ENCODE measurements around the gene MON1A.
A peak's percentile ranks its signal among the peaks of the same experiment; 100 is the strongest.

The MON1A gene

DNA sequence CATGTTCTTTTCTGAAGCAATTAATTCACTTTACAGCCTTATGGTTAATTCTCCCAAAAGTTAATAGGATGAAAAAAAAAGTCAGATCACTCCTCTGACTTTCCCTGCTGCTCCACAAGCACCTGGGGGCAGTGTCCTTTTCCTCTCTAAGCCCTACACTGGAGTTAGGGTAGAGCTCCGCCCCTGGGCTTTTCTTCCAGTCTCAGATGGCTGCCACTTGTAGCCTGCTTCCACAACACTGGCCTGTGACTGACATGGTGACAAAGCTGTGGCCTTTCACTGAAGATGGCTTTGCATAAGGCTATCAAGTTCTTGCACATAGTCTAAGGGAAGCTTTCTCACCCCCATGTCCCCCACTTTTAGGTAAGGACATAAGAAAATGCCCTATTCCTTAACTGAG is 1.3 kb upstream of the MON1A start:
- Histone ChIP-seq H2AFZ (ENCODE audit: low read depth) (no peak overlapping the region), H3K4me3 (IDR thresholded peaks at IDR 0.05; ENCODE audit: insufficient read depth, low read depth, low read length) (no peak overlapping the region), H3K9ac (no peak overlapping the region), H3K4me1 (ENCODE audit: low read depth, poor library complexity, severe bottlenecking) (peaks cover 19% of the 10 kb centered on the region), H3K27ac (no peak overlapping the region), H3K79me2 (ENCODE audit: insufficient read depth, low read depth) (no peaks in the 10 kb centered on the region), H3K36me3 (ENCODE audit: insufficient read depth) (no peaks in the 10 kb centered on the region), H4K20me1 (ENCODE audit: insufficient read depth) (no peaks in the 10 kb centered on the region), H3K4me2 (no peak overlapping the region), H3K27me3 (ENCODE audit: insufficient read depth, low read depth) (no peaks in the 10 kb centered on the region)
- TF ChIP-seq, protein P1, sequence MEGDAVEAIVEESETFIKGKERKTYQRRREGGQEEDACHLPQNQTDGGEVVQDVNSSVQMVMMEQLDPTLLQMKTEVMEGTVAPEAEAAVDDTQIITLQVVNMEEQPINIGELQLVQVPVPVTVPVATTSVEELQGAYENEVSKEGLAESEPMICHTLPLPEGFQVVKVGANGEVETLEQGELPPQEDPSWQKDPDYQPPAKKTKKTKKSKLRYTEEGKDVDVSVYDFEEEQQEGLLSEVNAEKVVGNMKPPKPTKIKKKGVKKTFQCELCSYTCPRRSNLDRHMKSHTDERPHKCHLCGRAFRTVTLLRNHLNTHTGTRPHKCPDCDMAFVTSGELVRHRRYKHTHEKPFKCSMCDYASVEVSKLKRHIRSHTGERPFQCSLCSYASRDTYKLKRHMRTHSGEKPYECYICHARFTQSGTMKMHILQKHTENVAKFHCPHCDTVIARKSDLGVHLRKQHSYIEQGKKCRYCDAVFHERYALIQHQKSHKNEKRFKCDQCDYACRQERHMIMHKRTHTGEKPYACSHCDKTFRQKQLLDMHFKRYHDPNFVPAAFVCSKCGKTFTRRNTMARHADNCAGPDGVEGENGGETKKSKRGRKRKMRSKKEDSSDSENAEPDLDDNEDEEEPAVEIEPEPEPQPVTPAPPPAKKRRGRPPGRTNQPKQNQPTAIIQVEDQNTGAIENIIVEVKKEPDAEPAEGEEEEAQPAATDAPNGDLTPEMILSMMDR (conservative IDR thresholded peaks at IDR 0.05; ENCODE audit: low read depth, low read length) = no peak

GRCh38 chr3:49930168-49930690 is 618 bp upstream of the MON1A start:
- TF ChIP-seq, protein P1 (conservative IDR thresholded peaks at IDR 0.05; ENCODE audit: low read depth, low read length) = no peak
- Histone ChIP-seq H3K4me2 (peak overlapping the region; percentile 88), H3K27me3 (ENCODE audit: insufficient read depth, low read depth) (no peaks in the 10 kb centered on the region), H3K27ac (no peak overlapping the region), H2AFZ (ENCODE audit: low read depth) (peak overlapping the region; percentile 94), H4K20me1 (ENCODE audit: insufficient read depth) (no peaks in the 10 kb centered on the region), H3K4me1 (ENCODE audit: low read depth, poor library complexity, severe bottlenecking) (peaks cover 19% of the 10 kb centered on the region), H3K36me3 (ENCODE audit: insufficient read depth) (no peaks in the 10 kb centered on the region), H3K79me2 (ENCODE audit: insufficient read depth, low read depth) (no peaks in the 10 kb centered on the region), H3K4me3 (IDR thresholded peaks at IDR 0.05; ENCODE audit: insufficient read depth, low read depth, low read length) (no peak overlapping the region), H3K9ac (no peak overlapping the region)

DNA sequence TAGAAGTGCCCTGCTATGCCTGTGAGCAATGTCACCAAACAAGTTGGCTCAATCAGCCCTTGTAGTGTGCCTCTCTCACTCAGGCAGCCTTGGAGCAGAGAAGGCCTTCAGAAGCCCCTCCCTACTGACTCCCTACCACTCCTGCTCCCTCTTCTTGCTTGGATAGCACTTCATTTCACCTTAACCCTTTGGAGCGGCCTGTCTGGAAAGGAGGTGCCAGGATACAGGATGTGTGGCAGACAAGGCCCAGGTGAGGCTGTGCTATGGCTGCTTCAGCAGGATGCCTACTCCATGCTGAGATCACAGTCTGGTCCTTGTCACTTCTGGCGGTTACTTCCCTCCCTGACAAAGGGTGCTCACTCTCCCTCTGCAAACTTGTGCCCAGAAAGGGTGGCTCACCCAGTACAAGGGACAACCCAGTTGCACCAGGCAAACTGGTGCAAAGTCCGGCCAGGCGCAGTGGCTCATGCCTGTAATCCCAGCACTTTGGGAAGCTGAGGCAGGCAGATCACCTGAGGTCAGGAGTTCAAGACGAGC is 1.1 kb downstream of the MON1A start:
- Histone ChIP-seq H3K79me2 (ENCODE audit: insufficient read depth, low read depth) (no peaks in the 10 kb centered on the region), H2AFZ (ENCODE audit: low read depth) (no peak overlapping the region), H3K4me2 (peak overlapping the region; percentile 88; the same call in 1 of the 2 replicates), H3K36me3 (ENCODE audit: insufficient read depth) (no peaks in the 10 kb centered on the region), H3K4me3 (IDR thresholded peaks at IDR 0.05; ENCODE audit: insufficient read depth, low read depth, low read length) (no peak overlapping the region), H3K9ac (no peak overlapping the region; the same call in 1 of the 2 replicates), H4K20me1 (ENCODE audit: insufficient read depth) (no peaks in the 10 kb centered on the region), H3K27ac (no peak overlapping the region), H3K4me1 (ENCODE audit: low read depth, poor library complexity, severe bottlenecking) (peaks cover 19% of the 10 kb centered on the region), H3K27me3 (ENCODE audit: insufficient read depth, low read depth) (no peaks in the 10 kb centered on the region)
- TF ChIP-seq, protein P1 (conservative IDR thresholded peaks at IDR 0.05; ENCODE audit: low read depth, low read length) = no peak

DNA sequence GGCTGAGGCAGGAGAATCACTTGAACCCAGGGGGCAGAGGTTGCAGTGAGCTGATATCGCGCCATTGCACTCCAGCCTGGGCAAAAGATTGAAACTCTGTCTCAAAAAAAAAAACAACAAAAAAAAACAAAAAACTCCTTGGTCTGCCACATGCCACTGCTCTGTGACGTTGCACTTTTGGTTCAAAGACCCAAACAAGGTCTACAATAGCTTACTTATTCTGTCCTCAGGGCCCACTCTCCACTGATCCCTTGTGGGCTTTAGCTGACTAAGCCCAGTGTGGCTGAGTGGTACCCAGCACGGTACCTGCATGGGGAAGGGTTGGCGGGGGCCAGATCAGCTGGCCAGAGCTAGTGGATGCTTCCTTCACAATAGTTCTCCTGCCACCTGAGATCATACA is 1.8 kb downstream of the MON1A start:
- H3K9ac ChIP-seq = no peak overlapping the region
- no peak overlapping the region for H3K4me3 ChIP-seq (IDR thresholded peaks at IDR 0.05; ENCODE audit: insufficient read depth, low read depth, low read length)
- no peaks in the 10 kb centered on the region for H4K20me1 ChIP-seq (ENCODE audit: insufficient read depth)
- no peak overlapping the region for H3K4me2 ChIP-seq
- H2AFZ ChIP-seq (ENCODE audit: low read depth) = no peak overlapping the region
- no peaks in the 10 kb centered on the region for H3K79me2 ChIP-seq (ENCODE audit: insufficient read depth, low read depth)
- no peaks in the 10 kb centered on the region for H3K36me3 ChIP-seq (ENCODE audit: insufficient read depth)
- TF ChIP-seq, protein P1 (conservative IDR thresholded peaks at IDR 0.05; ENCODE audit: low read depth, low read length) = no peak
- peaks cover 19% of the 10 kb centered on the region for H3K4me1 ChIP-seq (ENCODE audit: low read depth, poor library complexity, severe bottlenecking)
- H3K27ac ChIP-seq = no peak overlapping the region
- no peaks in the 10 kb centered on the region for H3K27me3 ChIP-seq (ENCODE audit: insufficient read depth, low read depth)

Measured in KMS-11 (cell line).